Vagina (tissue), 2 donors: Measurements from ENCODE around the gene RPS25. TPM values are rescaled to one million over a fixed set of nuclear protein-coding genes. Genes with fewer than 3 reads are reported as not detected.
A peak's percentile ranks its signal among the peaks of the same experiment; 100 is the strongest.
"Not testable (repeated sequence)": the region's sequence is repeated elsewhere in the genome, so short reads cannot be mapped to it uniquely, and the experiment has no call there.

ENCODE experiments used
- DNase-seq, 2 donors: peaks; one replicate each; pipeline ENCODE4 v3.0.0-alpha.2; 2017; ENCODE audit errors: extremely low spot score in 2 of 2
- H3K27ac ChIP-seq: fragments of 200-600 bp; sonication (generic); one replicate; pipeline ENCODE4 v1.5.1; 2019
- H3K27me3 ChIP-seq: fragments of 200-600 bp; sonication (generic); one replicate; pipeline ENCODE4 v1.5.1; 2019
- H3K36me3 ChIP-seq, 2 donors: fragments of 200-600 bp; sonication (generic); one replicate each; pipeline ENCODE4 v1.5.1; 2017 to 2019
- H3K4me1 ChIP-seq: fragments of 200-600 bp; sonication (generic); one replicate; pipeline ENCODE4 v1.5.1; 2019
- H3K4me3 ChIP-seq, 2 donors: fragments of 200-600 bp; sonication (generic); 1 replicate in 1 of 2; 2 replicates in 1 of 2; pipeline ENCODE4 v1.5.1; 2016 to 2019
- H3K9me3 ChIP-seq: fragments of 200-600 bp; sonication (generic); one replicate; pipeline ENCODE4 v1.5.1; 2019
- CTCF ChIP-seq, 3 experiments: fragments of 450-650 bp in 2 of 3; fragments of 200-600 bp in 1 of 3; sonication (generic) in 1 of 3; IDR thresholded peaks; one replicate each; pipeline ENCODE4 v1.5.1; 2017 to 2019; ENCODE audit warnings: antibody characterized with exemption in 3 of 3, mild to moderate bottlenecking in 2 of 3, moderate library complexity in 2 of 3
- POLR2A ChIP-seq, 2 donors: fragments of 450-650 bp; IDR thresholded peaks; one replicate each; pipeline ENCODE4 v1.6.1; 2017; ENCODE audit warnings: antibody characterized with exemption in 2 of 2, mild to moderate bottlenecking in 2 of 2, moderate library complexity in 2 of 2
- POLR2AphosphoS5 ChIP-seq, 2 donors: sonication (generic); formaldehyde crosslinking; IDR thresholded peaks; one replicate each; pipeline ENCODE4 v1.9.0; 2017; ENCODE audit warnings: antibody characterized with exemption in 2 of 2, mild to moderate bottlenecking in 2 of 2, low read depth in 1 of 2; ENCODE audit not compliant: insufficient read depth in 1 of 2
- intact Hi-C: fragments of 100-400 bp; cut with DNase I; formaldehyde crosslinking; loops from one replicate; pipeline ENCODE4 v1.15.1; 2023
- total RNA-seq: library from RNA; depleted of rRNA; stranded (reverse); fragments of >200 nt; gene quantifications from one replicate; pipeline ENCODE4 v1.2.3, GENCODE V29; 2016

RPS25 gene
- total RNA-seq, 1 donor from 2014 or later, result 1,843 TPM

DNA sequence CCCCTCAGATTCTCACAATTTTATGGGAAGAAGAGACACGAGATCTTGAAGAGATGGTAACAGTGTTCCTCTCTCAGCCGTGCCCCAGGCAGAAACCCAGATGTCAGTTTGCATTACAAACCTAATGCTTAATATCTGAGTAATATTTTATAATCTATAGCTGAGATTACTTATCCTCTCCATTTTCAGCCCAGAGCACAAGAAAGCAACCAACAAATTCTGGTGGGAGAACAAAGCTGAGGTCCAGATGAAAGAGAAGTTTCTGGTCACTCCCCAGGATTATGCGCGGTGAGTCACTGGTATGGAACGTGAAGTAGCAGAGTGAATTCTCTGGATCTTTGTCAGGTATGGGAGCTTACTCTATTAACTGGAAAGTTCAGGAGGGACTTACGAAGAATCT lies 19.3 kb downstream of the RPS25 start:
- Histone ChIP-seq H3K27me3 (no peaks in the 10 kb centered on the region), H3K9me3 (no peaks in the 10 kb centered on the region), H3K36me3 (peaks cover 0 to 27% of the 10 kb centered on the region in 2 donors), H3K4me3 (peak overlapping the region; percentile 86 to 88), H3K4me1 (peaks cover 34% of the 10 kb centered on the region), H3K27ac (peak overlapping the region; percentile 65)
- intact Hi-C loops, result no loop called here
- no peak for DNase-seq
- no peak for TF ChIP-seq POLR2AphosphoS5 (IDR thresholded peaks at IDR 0.05; ENCODE audit: insufficient read depth in 1 of 2, low read depth in 1 of 2)

- Histone ChIP-seq H3K4me3 (peak overlapping the region; percentile 86 to 88), H3K4me1 (peaks cover 34% of the 10 kb centered on the region), H3K36me3 (peaks cover 0 to 27% of the 10 kb centered on the region in 2 donors), H3K27me3 (no peaks in the 10 kb centered on the region), H3K9me3 (no peaks in the 10 kb centered on the region), H3K27ac (peak overlapping the region; percentile 65)
- TF ChIP-seq POLR2A (IDR thresholded peaks at IDR 0.05) (no peak), POLR2AphosphoS5 (IDR thresholded peaks at IDR 0.05; ENCODE audit: insufficient read depth in 1 of 2, low read depth in 1 of 2) (no peak), CTCF (IDR thresholded peaks at IDR 0.05) (no peak)
- intact Hi-C loops, result no loop called here
- no peak for DNase-seq
Measured at GRCh38 chr11:118998388-118998717, 19.8 kb downstream of the RPS25 start.

- H3K36me3 ChIP-seq, result peaks cover 0 to 23% of the 10 kb centered on the region in 2 donors
- H3K9me3 ChIP-seq, result no peaks in the 10 kb centered on the region
- intact Hi-C loops, result no loop called here
- peaks cover 34% of the 10 kb centered on the region for H3K4me1 ChIP-seq
- TF ChIP-seq CTCF (IDR thresholded peaks at IDR 0.05) (peak in 1 of 3 experiments; percentile 27), POLR2AphosphoS5 (IDR thresholded peaks at IDR 0.05; ENCODE audit: insufficient read depth in 1 of 2, low read depth in 1 of 2) (peak; percentile 96 to 98), POLR2A (IDR thresholded peaks at IDR 0.05) (peak; percentile 70 to 73)
- peak within 1 kb of the TSS; percentile 86 to 88 for H3K4me3 ChIP-seq
- peak within 1 kb of the TSS; percentile 65 for H3K27ac ChIP-seq
- no peaks in the 10 kb centered on the region for H3K27me3 ChIP-seq
- DNase-seq, result peak in 1 of 2 donors; percentile 90
Measured at GRCh38 chr11:118997627-118998387, 20.3 kb downstream of the RPS25 start, which contains the start of gene CENATAC. Gene CENATAC, plus strand, starts transcription at chr11:118998138. Its CDS starts 60 bp downstream, at chr11:118998198.

DNA sequence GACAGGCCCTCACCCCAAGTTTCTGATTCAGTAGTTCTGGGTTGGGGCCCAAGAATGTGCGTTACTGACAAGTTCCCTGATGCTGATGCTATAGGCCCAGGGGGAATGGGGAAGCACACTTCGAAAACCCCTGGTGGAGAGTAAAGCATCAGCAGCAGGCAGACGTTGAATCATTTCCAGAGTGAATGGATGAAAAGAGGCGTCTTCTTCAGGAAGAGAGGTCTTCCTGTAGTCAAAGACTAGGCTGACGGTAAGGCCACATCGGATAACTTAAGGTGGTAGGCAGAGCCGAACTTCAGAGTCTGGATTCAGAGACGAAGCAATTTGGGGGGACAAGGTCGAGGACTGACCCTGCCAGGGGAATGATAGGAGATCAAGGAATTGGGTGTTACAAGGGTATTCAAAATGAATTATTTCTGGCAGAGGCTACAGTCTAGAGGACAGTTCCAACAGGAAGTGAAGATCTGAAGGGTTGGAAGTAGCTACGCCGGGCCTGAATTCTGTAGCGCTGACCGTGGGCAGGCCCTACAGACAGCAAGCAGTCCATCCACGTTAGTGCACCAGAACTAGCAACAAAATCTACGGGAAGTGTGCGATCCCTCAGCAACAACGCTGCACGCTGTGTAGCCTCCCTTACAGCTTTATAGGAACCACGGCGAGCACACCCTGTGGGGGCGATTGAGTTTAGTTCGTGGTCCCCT lies 21.1 kb downstream of the RPS25 start:
- H3K36me3 ChIP-seq, result peaks cover 0 to 16% of the 10 kb centered on the region in 2 donors
- peak overlapping the region; percentile 86 to 88 for H3K4me3 ChIP-seq
- H3K4me1 ChIP-seq, result peaks cover 34% of the 10 kb centered on the region
- DNase-seq, result no peak
- no peaks in the 10 kb centered on the region for H3K9me3 ChIP-seq
- intact Hi-C loops, result no loop called here
- TF ChIP-seq POLR2A (IDR thresholded peaks at IDR 0.05) (no peak), CTCF (IDR thresholded peaks at IDR 0.05) (no peak), POLR2AphosphoS5 (IDR thresholded peaks at IDR 0.05; ENCODE audit: insufficient read depth in 1 of 2, low read depth in 1 of 2) (no peak)
- H3K27ac ChIP-seq, result peak overlapping the region; percentile 65
- H3K27me3 ChIP-seq, result no peaks in the 10 kb centered on the region

DNA sequence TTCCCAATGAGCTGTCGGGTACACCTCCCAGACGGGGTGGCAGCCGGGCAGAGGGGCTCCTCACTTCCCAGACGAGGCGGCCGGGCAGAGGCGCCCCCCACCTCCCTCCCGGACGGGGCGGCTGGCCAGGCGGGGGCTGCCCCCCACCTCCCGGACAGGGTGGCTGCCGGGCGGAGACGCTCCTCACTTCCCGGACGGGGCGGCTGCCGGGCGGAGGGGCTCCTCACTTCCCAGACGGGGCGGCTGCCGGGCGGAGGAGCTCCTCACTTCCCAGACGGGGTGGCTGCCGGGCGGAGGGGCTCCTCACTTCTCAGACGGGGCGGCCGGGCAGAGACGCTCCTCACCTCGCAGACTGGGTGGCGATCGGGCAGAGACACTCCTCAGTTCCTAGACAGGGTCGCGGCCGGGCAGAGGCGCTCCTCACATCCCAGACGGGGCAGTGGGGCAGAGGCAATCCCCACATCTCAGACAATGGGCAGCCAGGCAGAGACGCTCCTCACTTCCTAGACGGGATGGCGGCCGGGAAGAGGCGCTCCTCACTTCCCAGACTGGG lies 26.6 kb downstream of the RPS25 start:
- DNase-seq, H3K36me3 ChIP-seq, H3K4me3 ChIP-seq, H3K4me1 ChIP-seq, intact Hi-C loops, H3K27ac ChIP-seq, H3K9me3 ChIP-seq, H3K27me3 ChIP-seq: not testable (repeated sequence)
